GM23338 (cell line): ENCODE results near the gene INPPL1. TPM values are rescaled to one million over a fixed set of nuclear protein-coding genes. Genes with fewer than 3 reads are reported as not detected.

Experiments
- ATAC-seq: fragments of 200-7000 bp; cut with Tn5 transposase; 3 replicates; pipeline ENCODE4 v1.9.1; 2020
- DNase-seq: peaks from one replicate; pipeline ENCODE4 v3.0.0-alpha.2; 2015; ENCODE audit warnings: low spot score
- H2AFZ ChIP-seq: fragments of 200-600 bp; sonication (generic); 2 replicates; pipeline ENCODE4 v1.8.0; 2016; ENCODE audit warnings: antibody characterized with exemption, mild to moderate bottlenecking, moderate library complexity
- H3F3A ChIP-seq: fragments of 200-600 bp; sonication (generic); replicated peaks from 2 replicates; pipeline ENCODE4 v1.8.0; 2017; ENCODE audit warnings: antibody characterized with exemption, mixed run types, low read depth
- H3K27ac ChIP-seq: fragments of 200-600 bp; sonication (generic); 2 replicates; pipeline ENCODE4 v1.6.1; 2016; ENCODE audit warnings: low read depth
- H3K27me3 ChIP-seq: fragments of 200-600 bp; sonication (generic); 2 replicates; pipeline ENCODE4 v1.8.0; 2016; ENCODE audit warnings: mild to moderate bottlenecking, mixed run types, moderate library complexity; ENCODE audit not compliant: insufficient read depth
- H3K36me3 ChIP-seq: fragments of 200-600 bp; sonication (generic); 2 replicates; pipeline ENCODE4 v1.8.0; 2016; ENCODE audit warnings: mild to moderate bottlenecking; ENCODE audit not compliant: insufficient read depth
- H3K4me1 ChIP-seq: fragments of 200-600 bp; sonication (generic); 2 replicates; pipeline ENCODE4 v1.8.0; 2016; ENCODE audit warnings: mild to moderate bottlenecking, moderate library complexity; ENCODE audit not compliant: insufficient read depth
- H3K4me2 ChIP-seq: fragments of 200-600 bp; sonication (generic); 2 replicates; pipeline ENCODE4 v1.7.1; 2017; ENCODE audit warnings: mixed run types
- H3K4me3 ChIP-seq: fragments of 200-600 bp; sonication (generic); 2 replicates; pipeline ENCODE4 v1.6.1; 2016; ENCODE audit warnings: mixed run types
- H3K79me2 ChIP-seq: fragments of 200-600 bp; sonication (generic); replicated peaks from 2 replicates; pipeline ENCODE4 v1.8.0; 2017; ENCODE audit warnings: mild to moderate bottlenecking; ENCODE audit not compliant: insufficient read depth
- H3K9me2 ChIP-seq: fragments of 200-600 bp; sonication (generic); 2 replicates; pipeline ENCODE4 v1.8.0; 2017; ENCODE audit not compliant: insufficient read depth
- H4K20me1 ChIP-seq: fragments of 200-600 bp; sonication (generic); replicated peaks from 2 replicates; pipeline ENCODE4 v1.8.0; 2017; ENCODE audit warnings: mild to moderate bottlenecking; ENCODE audit not compliant: insufficient read depth
- H3K27ac Mint-ChIP-seq: 2 replicates; pipeline ENCODE4 v1.8.0; 2020; ENCODE audit warnings: inconsistent platforms, mild to moderate bottlenecking, moderate library complexity, mixed read lengths
- H3K27me3 Mint-ChIP-seq: 3 replicates; pipeline ENCODE4 v1.8.0; 2022; ENCODE audit warnings: low read depth, mild to moderate bottlenecking, moderate library complexity, mixed read lengths, inconsistent platforms; ENCODE audit not compliant: insufficient read depth, poor library complexity
- H3K36me3 Mint-ChIP-seq: 3 replicates; pipeline ENCODE4 v1.8.0; 2021; ENCODE audit warnings: low read depth, mild to moderate bottlenecking, inconsistent platforms, moderate library complexity, mixed read lengths
- H3K4me1 Mint-ChIP-seq: 3 replicates; pipeline ENCODE4 v1.8.0; 2020; ENCODE audit warnings: mild to moderate bottlenecking, inconsistent platforms, mixed read lengths
- H3K4me3 Mint-ChIP-seq: 3 replicates; pipeline ENCODE4 v1.8.0; 2021; ENCODE audit warnings: moderate library complexity, mild to moderate bottlenecking, inconsistent platforms, mixed read lengths
- H3K9me3 Mint-ChIP-seq: 3 replicates; pipeline ENCODE4 v1.8.0; 2020; ENCODE audit warnings: moderate library complexity, mild to moderate bottlenecking, inconsistent platforms, mixed read lengths
- CREB1 ChIP-seq: fragments of 250-450 bp; sonication (Bioruptor Pico); IDR thresholded peaks from 2 replicates; pipeline ENCODE4 v1.5.0; 2020; ENCODE audit warnings: low read depth, mild to moderate bottlenecking, moderate library complexity
- EZH2 ChIP-seq: fragments of 200-600 bp; sonication (generic); IDR thresholded peaks from one replicate; pipeline ENCODE4 v1.8.0; 2017; ENCODE audit warnings: antibody characterized with exemption, mild to moderate bottlenecking, low read depth; ENCODE audit not compliant: unreplicated experiment
- EZH2phosphoT487 ChIP-seq: fragments of 200-600 bp; sonication (generic); IDR thresholded peaks from one replicate; pipeline ENCODE4 v1.8.1; 2018; ENCODE audit warnings: antibody characterized with exemption; ENCODE audit not compliant: unreplicated experiment
- JUNB ChIP-seq: IDR thresholded peaks from one replicate; pipeline ENCODE4 v1.6.1; 2016; ENCODE audit warnings: antibody characterized with exemption; ENCODE audit not compliant: unreplicated experiment
- NANOG ChIP-seq: IDR thresholded peaks from 2 replicates; pipeline ENCODE4 v1.6.1; 2016; ENCODE audit warnings: antibody characterized with exemption, borderline replicate concordance
- POLR2AphosphoS5 ChIP-seq: IDR thresholded peaks from 2 replicates; pipeline ENCODE4 v1.6.1; 2016; ENCODE audit warnings: antibody characterized with exemption, low read depth
- STAT1 ChIP-seq: IDR thresholded peaks from one replicate; pipeline ENCODE4 v1.6.1; 2016; ENCODE audit warnings: antibody characterized with exemption; ENCODE audit not compliant: unreplicated experiment
- ZNF114 ChIP-seq: fragments of 250-450 bp; sonication (Bioruptor Pico); IDR thresholded peaks from 2 replicates; pipeline ENCODE4 v1.5.0; 2020; ENCODE audit warnings: mild to moderate bottlenecking, moderate library complexity
- ZNF331 ChIP-seq: fragments of 250-450 bp; sonication (Bioruptor Pico); IDR thresholded peaks from 2 replicates; pipeline ENCODE4 v1.5.0; 2020; ENCODE audit warnings: low read depth, mild to moderate bottlenecking, moderate library complexity
- ZNF462 ChIP-seq: fragments of 250-450 bp; sonication (Bioruptor Pico); IDR thresholded peaks from 2 replicates; pipeline ENCODE4 v1.5.0; 2020; ENCODE audit warnings: mild to moderate bottlenecking, moderate library complexity
- polyA plus RNA-seq: library from polyadenylated mRNA; unstranded; fragments of >200 nt; fragmentation: Nextera tagmentation; extraction: Ambion mirVana; gene quantifications from 2 replicates; pipeline ENCODE4 v1.2.1, GENCODE V29; 2016
- total RNA-seq: library from RNA; depleted of rRNA; stranded (reverse); fragments of >200 nt; shearing (Covaris generic); gene quantifications from 2 replicates; pipeline ENCODE4 v1.2.3, GENCODE V29; 2014
- TF ChIP-seq, protein P1 (sequence below), 2 experiments: fragments of 200-600 bp in 1 of 2; sonication (generic) in 1 of 2; conservative IDR thresholded peaks; 2 replicates each; pipeline versions ENCODE4 v1.5.1 to v1.6.1; 2016 to 2017; ENCODE audit warnings: antibody characterized with exemption in 2 of 2, low read depth in 2 of 2, mild to moderate bottlenecking in 2 of 2, moderate library complexity in 1 of 2
- TF ChIP-seq, protein P2 (sequence below): IDR thresholded peaks from one replicate; pipeline ENCODE4 v1.6.1; 2018; ENCODE audit warnings: antibody characterized with exemption; ENCODE audit not compliant: unreplicated experiment
- TF ChIP-seq, protein P3 (sequence below): IDR thresholded peaks from 2 replicates; pipeline ENCODE4 v1.6.1; 2016; ENCODE audit warnings: antibody characterized with exemption

The INPPL1 gene
- total and polyA plus RNA-seq, 2 experiments from 2014 or later = 21.5 to 54.7 TPM

- Histone ChIP-seq H3F3A (no peaks in the 10 kb centered on the region), H3K79me2 (no peaks in the 10 kb centered on the region), H3K27ac (no peak overlapping the region), H3K4me2 (no peak overlapping the region), H3K4me1 (peaks cover 7% of the 10 kb centered on the region; the same call in 1 of the 2 replicates), H4K20me1 (no peaks in the 10 kb centered on the region), H3K4me3 (no peak overlapping the region), H3K36me3 (no peaks in the 10 kb centered on the region), H3K9me2 (no peaks in the 10 kb centered on the region), H3K27me3 (no peaks in the 10 kb centered on the region), H2AFZ (no peak overlapping the region)
- no peaks in the 10 kb centered on the region for H3K27me3 Mint-ChIP-seq
- peaks cover 9% of the 10 kb centered on the region; the same call in 2 of the 3 replicates for H3K4me1 Mint-ChIP-seq
- ATAC-seq = no peak
- no peak for DNase-seq
- 0 out of 3 replicates have a peak, but pooled peaks cover 6% of the 10 kb centered on the region for H3K36me3 Mint-ChIP-seq
- H3K9me3 Mint-ChIP-seq = peaks cover 13% of the 10 kb centered on the region
- TF ChIP-seq ZNF114 (no peak), ZNF462 (CRISPR knock-in tag) (no peak), STAT1 (no peak), POLR2AphosphoS5 (no peak), NANOG (no peak), EZH2 (no peak), EZH2phosphoT487 (no peak), JUNB (no peak), CREB1 (CRISPR knock-in tag) (no peak), ZNF331 (CRISPR knock-in tag) (no peak)
- TF ChIP-seq, protein P1, sequence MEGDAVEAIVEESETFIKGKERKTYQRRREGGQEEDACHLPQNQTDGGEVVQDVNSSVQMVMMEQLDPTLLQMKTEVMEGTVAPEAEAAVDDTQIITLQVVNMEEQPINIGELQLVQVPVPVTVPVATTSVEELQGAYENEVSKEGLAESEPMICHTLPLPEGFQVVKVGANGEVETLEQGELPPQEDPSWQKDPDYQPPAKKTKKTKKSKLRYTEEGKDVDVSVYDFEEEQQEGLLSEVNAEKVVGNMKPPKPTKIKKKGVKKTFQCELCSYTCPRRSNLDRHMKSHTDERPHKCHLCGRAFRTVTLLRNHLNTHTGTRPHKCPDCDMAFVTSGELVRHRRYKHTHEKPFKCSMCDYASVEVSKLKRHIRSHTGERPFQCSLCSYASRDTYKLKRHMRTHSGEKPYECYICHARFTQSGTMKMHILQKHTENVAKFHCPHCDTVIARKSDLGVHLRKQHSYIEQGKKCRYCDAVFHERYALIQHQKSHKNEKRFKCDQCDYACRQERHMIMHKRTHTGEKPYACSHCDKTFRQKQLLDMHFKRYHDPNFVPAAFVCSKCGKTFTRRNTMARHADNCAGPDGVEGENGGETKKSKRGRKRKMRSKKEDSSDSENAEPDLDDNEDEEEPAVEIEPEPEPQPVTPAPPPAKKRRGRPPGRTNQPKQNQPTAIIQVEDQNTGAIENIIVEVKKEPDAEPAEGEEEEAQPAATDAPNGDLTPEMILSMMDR (conservative IDR thresholded peaks at IDR 0.05; ENCODE audit: low read depth in 2 of 2) = no peak
- TF ChIP-seq, protein P2, sequence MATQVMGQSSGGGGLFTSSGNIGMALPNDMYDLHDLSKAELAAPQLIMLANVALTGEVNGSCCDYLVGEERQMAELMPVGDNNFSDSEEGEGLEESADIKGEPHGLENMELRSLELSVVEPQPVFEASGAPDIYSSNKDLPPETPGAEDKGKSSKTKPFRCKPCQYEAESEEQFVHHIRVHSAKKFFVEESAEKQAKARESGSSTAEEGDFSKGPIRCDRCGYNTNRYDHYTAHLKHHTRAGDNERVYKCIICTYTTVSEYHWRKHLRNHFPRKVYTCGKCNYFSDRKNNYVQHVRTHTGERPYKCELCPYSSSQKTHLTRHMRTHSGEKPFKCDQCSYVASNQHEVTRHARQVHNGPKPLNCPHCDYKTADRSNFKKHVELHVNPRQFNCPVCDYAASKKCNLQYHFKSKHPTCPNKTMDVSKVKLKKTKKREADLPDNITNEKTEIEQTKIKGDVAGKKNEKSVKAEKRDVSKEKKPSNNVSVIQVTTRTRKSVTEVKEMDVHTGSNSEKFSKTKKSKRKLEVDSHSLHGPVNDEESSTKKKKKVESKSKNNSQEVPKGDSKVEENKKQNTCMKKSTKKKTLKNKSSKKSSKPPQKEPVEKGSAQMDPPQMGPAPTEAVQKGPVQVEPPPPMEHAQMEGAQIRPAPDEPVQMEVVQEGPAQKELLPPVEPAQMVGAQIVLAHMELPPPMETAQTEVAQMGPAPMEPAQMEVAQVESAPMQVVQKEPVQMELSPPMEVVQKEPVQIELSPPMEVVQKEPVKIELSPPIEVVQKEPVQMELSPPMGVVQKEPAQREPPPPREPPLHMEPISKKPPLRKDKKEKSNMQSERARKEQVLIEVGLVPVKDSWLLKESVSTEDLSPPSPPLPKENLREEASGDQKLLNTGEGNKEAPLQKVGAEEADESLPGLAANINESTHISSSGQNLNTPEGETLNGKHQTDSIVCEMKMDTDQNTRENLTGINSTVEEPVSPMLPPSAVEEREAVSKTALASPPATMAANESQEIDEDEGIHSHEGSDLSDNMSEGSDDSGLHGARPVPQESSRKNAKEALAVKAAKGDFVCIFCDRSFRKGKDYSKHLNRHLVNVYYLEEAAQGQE = no peak
- TF ChIP-seq, protein P3, sequence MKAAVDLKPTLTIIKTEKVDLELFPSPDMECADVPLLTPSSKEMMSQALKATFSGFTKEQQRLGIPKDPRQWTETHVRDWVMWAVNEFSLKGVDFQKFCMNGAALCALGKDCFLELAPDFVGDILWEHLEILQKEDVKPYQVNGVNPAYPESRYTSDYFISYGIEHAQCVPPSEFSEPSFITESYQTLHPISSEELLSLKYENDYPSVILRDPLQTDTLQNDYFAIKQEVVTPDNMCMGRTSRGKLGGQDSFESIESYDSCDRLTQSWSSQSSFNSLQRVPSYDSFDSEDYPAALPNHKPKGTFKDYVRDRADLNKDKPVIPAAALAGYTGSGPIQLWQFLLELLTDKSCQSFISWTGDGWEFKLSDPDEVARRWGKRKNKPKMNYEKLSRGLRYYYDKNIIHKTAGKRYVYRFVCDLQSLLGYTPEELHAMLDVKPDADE = no peak
- no peak overlapping the region for H3K4me3 Mint-ChIP-seq
- no peak overlapping the region for H3K27ac Mint-ChIP-seq
These were observed 33.0 kb downstream of the INPPL1 start for GRCh38 chr11:72257570-72257969.
